Measurements from ENCODE around the gene C2orf66.

The C2orf66 gene

GRCh38 chr2:196759378-196759706 is 49.8 kb downstream of the C2orf66 start:
- DNase-seq (ENCODE audit: low read depth in 2 of 2), result no peak

DNA sequence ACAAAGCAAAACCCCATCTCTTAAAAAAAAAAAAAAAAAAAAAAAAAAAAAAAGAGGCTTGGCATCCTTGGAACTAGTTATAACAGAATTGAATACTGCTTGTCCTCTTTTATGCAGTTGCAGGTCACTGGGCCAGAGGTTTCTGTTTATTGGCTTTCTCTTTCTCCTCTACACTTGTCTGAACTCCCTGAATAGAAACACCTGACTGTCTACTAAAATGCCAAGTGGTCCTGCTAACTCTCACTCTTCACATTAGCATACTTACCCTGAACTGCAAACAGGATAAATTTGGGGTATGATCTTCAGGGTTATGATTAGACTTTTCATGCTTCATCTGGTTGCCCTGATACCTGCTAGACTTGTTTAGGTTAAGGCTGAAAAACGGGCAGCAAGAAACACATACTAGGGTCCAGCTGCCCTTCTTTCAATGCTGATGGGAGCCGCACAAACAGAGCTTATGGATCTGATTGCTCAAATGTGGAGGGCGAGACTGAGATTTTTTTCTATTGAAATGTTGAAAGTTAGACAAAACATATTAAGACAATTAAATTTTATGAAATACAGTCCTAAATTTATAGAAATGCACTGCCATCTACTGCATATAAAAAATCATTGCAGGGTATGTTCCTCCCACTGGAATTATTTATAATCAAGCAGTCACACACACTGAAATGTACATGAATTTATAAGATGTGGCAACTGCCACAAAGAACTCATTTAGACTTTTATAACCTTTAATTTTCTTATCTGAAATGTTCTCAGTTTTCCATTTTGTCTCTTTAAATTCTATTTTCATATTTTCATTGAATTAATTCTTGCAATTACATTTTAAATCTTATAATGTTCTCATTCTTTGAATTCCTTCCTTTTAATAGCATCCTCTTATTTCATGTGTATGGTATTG is 50.4 kb downstream of the C2orf66 start:
- no peak for DNase-seq (ENCODE audit: low read depth in 2 of 2)

Data from stimulated activated CD8-positive, alpha-beta memory T cell treated with anti-CD3 and anti-CD28 coated beads, Interleukin-15, amount 100 ng/mL, for 48 hours (primary cell).